A673 (cell line): ENCODE measurements around the gene RNF19B.

ENCODE experiments used
- CTCF ChIP-seq: fragments of 300-800, 200-600 bp; sonication (generic); conservative IDR thresholded peaks from 2 replicates; pipeline ENCODE4 v1.5.1; 2017; ENCODE audit warnings: low read depth, mild to moderate bottlenecking, antibody characterized with exemption, low read length, moderate library complexity, mixed read lengths
- EZH2 ChIP-seq: fragments of 200-600 bp; sonication (generic); IDR thresholded peaks from 2 replicates; pipeline ENCODE4 v1.6.1; 2017; ENCODE audit warnings: borderline replicate concordance, low read depth, mild to moderate bottlenecking, mixed read lengths, antibody characterized with exemption, low read length; ENCODE audit not compliant: poor library complexity, severe bottlenecking

- TF ChIP-seq CTCF (no peak), EZH2 (no peak)
These were observed 690 bp upstream of the RNF19B start for GRCh38 chr1:32965251-32965747.
